Adrenal gland (tissue), 12 donors: ENCODE results near the gene DNMT1. TPM values are rescaled to one million over a fixed set of nuclear protein-coding genes. Genes with fewer than 3 reads are reported as not detected.
"Not testable (repeated sequence)": the region's sequence is repeated elsewhere in the genome, so short reads cannot be mapped to it uniquely, and the experiment has no call there.

ENCODE experiments used
- DNase-seq, 7 donors: peaks; one replicate each; pipeline ENCODE4 v3.0.0-alpha.2; 2019 to 2020
- H3K27ac ChIP-seq, 5 donors: fragments of 200-600 bp; sonication (generic) in 4 of 5; 1 replicate in 3 of 5; 2 replicates in 2 of 5; pipeline versions ENCODE4 v1.5.1 to v1.8.0; 2016 to 2020; ENCODE audit warnings: mild to moderate bottlenecking in 1 of 5
- H3K27me3 ChIP-seq: fragments of 200-600 bp; 2 replicates; pipeline ENCODE4 v1.8.0; 2021
- H3K36me3 ChIP-seq, 2 donors: fragments of 200-600 bp; replicated peaks in 1 of 2; 1 replicate in 1 of 2; 2 replicates in 1 of 2; pipeline versions ENCODE4 v1.5.1 to v1.8.0; 2018 to 2022
- H3K4me1 ChIP-seq, 2 donors: fragments of 200-600 bp; replicated peaks in 1 of 2; 1 replicate in 1 of 2; 2 replicates in 1 of 2; pipeline versions ENCODE4 v1.5.1 to v1.8.0; 2018 to 2021
- H3K4me3 ChIP-seq, 4 donors: fragments of 200-600 bp; sonication (generic) in 3 of 4; one replicate each; pipeline ENCODE4 v1.5.1; 2016 to 2018
- H3K9me3 ChIP-seq, 3 donors: fragments of 200-600 bp; sonication (generic) in 1 of 3; replicated peaks in 1 of 3; 1 replicate in 2 of 3; 2 replicates in 1 of 3; pipeline versions ENCODE4 v1.5.1 to v1.8.0; 2016 to 2021
- CTCF ChIP-seq, 6 experiments: fragments of 450-650 bp in 4 of 6; fragments of 200-600 bp in 2 of 6; sonication (generic) in 1 of 6; IDR thresholded peaks; 1 replicate in 5 of 6; 2 replicates in 1 of 6; pipeline versions ENCODE4 v1.5.1 to v1.8.0; 2016 to 2021; ENCODE audit warnings: antibody characterized with exemption in 6 of 6, mild to moderate bottlenecking in 2 of 6, moderate library complexity in 1 of 6
- POLR2A ChIP-seq, 2 donors: fragments of 450-650 bp; IDR thresholded peaks; one replicate each; pipeline ENCODE4 v1.6.1; 2017; ENCODE audit warnings: antibody characterized with exemption in 2 of 2, mild to moderate bottlenecking in 2 of 2, moderate library complexity in 1 of 2
- WGBS, 4 donors: extraction: QIAGEN DNeasy Blood & Tissue Kit in 2 of 4; methylation state at CpG; one replicate each; pipeline versions ENCODE4 v1.1.5 to v1.1.7; 2013 to 2017; 5-methylcytosine and 5-hydroxymethylcytosine counted together
- intact Hi-C, 2 donors: fragments of 100-400 bp; cut with DNase I; formaldehyde crosslinking; loops; one replicate each; pipeline versions ENCODE4 v1.14.1 to v1.15.0; 2022 to 2023
- polyA plus RNA-seq, 3 donors: library from polyadenylated mRNA; stranded (reverse); fragments of 200-250 nt in 2 of 3; fragments of 350-450 nt in 1 of 3; fragmentation: Illumina TruSeq in 1 of 3; extraction: RNeasy Lipid Tissue Mini Kit (QIAGEN cat#74804) in 1 of 3; gene quantifications; one replicate each; pipeline ENCODE4 v1.2.3, GENCODE V29; 2013 to 2014
- total RNA-seq, 9 donors: library from RNA; depleted of rRNA in 4 of 9; stranded (reverse); fragments of >200 nt in 4 of 9; fragments of 120-200 nt in 1 of 9; fragmentation: NEBNext Ultra II Directional in 1 of 9; extraction: Animal tissue kit (Norgen Biotek cat#: 25700) in 1 of 9; gene quantifications; one replicate each; pipeline versions ENCODE4 v1.1.0 to v1.2.4, GENCODE V29; 2013 to 2023
- donor health status: healthy with polysubstance abuse.
- donor health status: Bipolar disorder and iron deficiency.
- donor health status: DM: yes; HTN: yes; CAD: no.
- donor health status: DM: no; HTN: no; CAD: no.
- donor health status: DM: no; HTN: no; CAD: no.
- donor health status: DM: yes; HTN: yes; CAD: no.

The DNMT1 gene
- total and polyA plus RNA-seq, 12 donors: 23.6 to 49.7 (median 36.1) TPM

DNA sequence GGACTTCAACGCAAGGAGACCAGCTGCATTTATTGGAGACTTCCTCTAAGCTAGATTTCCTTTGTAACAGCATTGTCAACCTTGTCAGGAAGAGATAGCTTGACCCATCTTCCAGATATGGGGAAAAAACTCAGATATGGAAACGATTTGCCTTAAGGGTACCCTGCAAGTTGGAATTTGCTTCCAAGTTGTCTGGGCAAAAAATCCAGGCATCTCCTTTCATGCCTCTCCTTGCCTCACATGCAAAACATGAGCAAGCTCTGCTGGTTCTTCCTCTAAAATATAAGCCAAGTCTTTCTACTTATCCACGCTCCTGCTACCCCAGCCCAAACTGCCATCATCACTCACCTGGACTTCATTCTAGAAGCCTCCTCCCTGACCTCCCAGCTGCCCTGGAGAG, 6.4 kb upstream of the DNMT1 start:
- Histone ChIP-seq H3K27ac (no peak overlapping the region), H3K36me3 (no peaks in the 10 kb centered on the region), H3K27me3 (no peaks in the 10 kb centered on the region), H3K9me3 (no peaks in the 10 kb centered on the region), H3K4me3 (no peak overlapping the region), H3K4me1 (no peaks in the 10 kb centered on the region)
- intact Hi-C loops: no loop called here
- WGBS, 4 donors: 48 to 68% (median 67%) methylated on average over 3 of the region's 3 CpGs
- DNase-seq: no peak
- no peak for TF ChIP-seq CTCF (IDR thresholded peaks at IDR 0.05)

- WGBS, 4 donors: 83 to 87% (median 85%) methylated on average over 15 of the region's 15 CpGs
- H3K9me3 ChIP-seq, intact Hi-C loops: not testable (repeated sequence)
Measured at GRCh38 chr19:10200101-10200500, 5.3 kb upstream of the DNMT1 start.

DNA sequence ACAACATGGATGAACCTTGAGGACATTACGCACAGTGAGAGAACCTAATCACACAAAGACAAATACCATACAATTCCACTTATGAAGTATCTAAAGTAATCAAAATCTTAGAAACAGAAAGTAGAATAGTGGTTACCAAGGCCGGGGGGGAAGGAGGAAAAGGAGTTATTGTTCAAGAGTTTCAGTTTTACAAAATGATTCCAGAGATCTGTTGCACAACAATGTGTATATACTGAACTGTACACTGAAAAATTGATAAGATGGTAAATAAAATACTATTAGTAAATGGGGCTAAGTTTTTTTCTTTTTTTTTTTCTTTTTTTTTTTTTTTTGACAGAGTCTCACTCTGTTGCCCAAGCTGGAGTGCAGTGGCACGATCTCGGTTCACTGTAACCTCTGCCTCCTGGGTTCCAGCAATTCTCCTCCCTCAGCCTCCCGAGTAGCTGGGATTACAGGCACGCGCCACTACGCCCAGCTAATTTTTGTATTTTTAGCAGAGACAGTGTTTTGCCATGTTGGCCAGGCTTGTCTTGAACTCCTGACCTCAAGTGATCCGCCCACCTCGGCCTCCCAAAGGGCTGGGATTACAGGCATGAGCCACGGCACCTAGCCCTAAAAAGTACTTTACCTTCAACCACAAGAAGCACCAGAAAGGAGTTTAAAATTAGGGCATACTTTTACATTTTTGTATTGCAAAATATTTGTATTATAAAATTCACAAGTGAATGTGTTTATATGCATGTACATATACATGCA, 4.3 kb upstream of the DNMT1 start:
- 51 to 61% (median 54%) methylated on average over 11 of the region's 11 CpGs for WGBS, 4 donors
- DNase-seq, intact Hi-C loops, H3K36me3 ChIP-seq, H3K9me3 ChIP-seq, H3K4me1 ChIP-seq, H3K27me3 ChIP-seq, H3K4me3 ChIP-seq: not testable (repeated sequence)
- peak overlapping the region in 2 of 5 donors; percentile 21 to 43 for H3K27ac ChIP-seq

More at GRCh38 chr19:10200101-10200500, 5.3 kb upstream of the DNMT1 start:
- not testable (repeated sequence) for H3K36me3 ChIP-seq, DNase-seq, H3K27ac ChIP-seq, H3K4me1 ChIP-seq, H3K27me3 ChIP-seq, H3K4me3 ChIP-seq

DNA sequence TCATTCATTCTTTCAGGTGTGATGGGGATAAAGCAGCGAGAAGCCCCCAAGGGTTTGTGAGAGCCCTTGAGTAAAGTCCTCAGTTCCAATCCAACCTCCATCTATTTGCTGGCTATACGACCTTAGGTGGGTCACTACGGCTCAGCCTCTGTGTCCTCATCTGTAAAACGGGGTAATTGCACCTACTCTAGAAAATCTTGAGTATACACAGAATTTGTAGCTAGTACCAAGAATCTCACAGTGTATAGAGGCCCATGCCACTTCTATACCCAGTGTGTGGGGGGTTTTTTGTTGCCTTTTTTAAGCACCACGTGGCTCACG, 406 bp upstream of the DNMT1 start:
- H3K27me3 ChIP-seq: no peaks in the 10 kb centered on the region
- H3K4me1 ChIP-seq: peaks cover 0 to 10% of the 10 kb centered on the region in 2 donors
- no peaks in the 10 kb centered on the region for H3K9me3 ChIP-seq
- TF ChIP-seq CTCF (IDR thresholded peaks at IDR 0.05): no peak
- no peak for TF ChIP-seq POLR2A (IDR thresholded peaks at IDR 0.05)
- H3K36me3 ChIP-seq: no peaks in the 10 kb centered on the region
- WGBS, 4 donors: 23 to 26% (median 23%) methylated on average over 6 of the region's 6 CpGs
- H3K4me3 ChIP-seq: peak overlapping the region in 2 of 4 donors; percentile 81 to 95
- H3K27ac ChIP-seq: peak overlapping the region in 2 of 5 donors; percentile 66 to 90
- intact Hi-C loops: no loop called here
- no peak for DNase-seq

DNA sequence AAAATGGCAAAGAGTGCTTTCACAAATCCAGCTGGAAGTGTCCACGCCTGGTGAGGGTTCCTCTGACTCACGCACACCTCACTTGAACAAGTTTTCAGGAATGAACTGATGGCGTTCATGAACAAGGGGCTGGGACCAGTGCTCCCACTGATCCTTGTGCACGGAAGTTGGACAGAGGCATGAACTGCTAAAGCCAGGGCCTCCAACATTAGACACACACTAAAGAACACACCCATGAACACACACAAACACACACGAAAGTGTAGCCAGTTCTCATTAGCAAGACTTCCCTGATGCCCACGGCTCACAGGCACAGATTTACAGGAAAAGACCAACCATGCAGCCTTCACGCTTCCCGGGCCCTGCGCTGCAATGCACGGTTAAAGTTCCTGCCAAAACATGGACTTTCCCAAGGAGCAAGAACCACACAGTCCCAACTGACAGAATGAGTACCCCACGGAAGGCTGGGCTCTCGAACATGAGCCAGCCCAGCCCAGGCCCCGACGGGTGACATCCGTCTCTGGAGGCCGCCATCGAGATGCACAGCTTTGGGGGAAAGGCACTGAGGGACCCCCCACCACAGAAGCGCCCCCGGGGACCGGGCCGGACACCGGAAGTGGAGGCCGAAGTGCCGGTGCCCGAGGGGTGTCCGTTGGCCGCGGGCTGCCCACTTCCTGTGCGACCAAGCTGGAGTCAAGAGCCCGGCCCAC, 808 bp downstream of the DNMT1 start:
- 1 to 11% (median 3%) methylated on average over 3 to 30 of the region's 30 CpGs for WGBS, 4 donors
- peak overlapping the region in 4 of 5 donors; percentile 19 to 90 (median 70) for H3K27ac ChIP-seq
- H3K36me3 ChIP-seq: no peaks in the 10 kb centered on the region
- intact Hi-C loops: loop anchor here in 1 of 2 donors (5.0 kb wide), 1 partner anchor 38 kb away; the partner anchor contains the start of gene S1PR2
- no peak for TF ChIP-seq CTCF (IDR thresholded peaks at IDR 0.05)
- no peak for TF ChIP-seq POLR2A (IDR thresholded peaks at IDR 0.05)
- peaks cover 0 to 10% of the 10 kb centered on the region in 2 donors for H3K4me1 ChIP-seq
- no peaks in the 10 kb centered on the region for H3K27me3 ChIP-seq
- peak in 1 of 7 donors; percentile 54 for DNase-seq
- peak overlapping the region; percentile 18 to 95 (median 82) for H3K4me3 ChIP-seq
- H3K9me3 ChIP-seq: no peaks in the 10 kb centered on the region
